CD4-positive, CD25-positive, alpha-beta regulatory T cell (primary cell): ENCODE measurements around the gene C20orf202. TPM values are rescaled to one million over a fixed set of nuclear protein-coding genes. Genes with fewer than 3 reads are reported as not detected.

Experiments used
- ATAC-seq, 2 donors: fragments of 150-1000 bp; cut with Tn5 transposase; one replicate each; pipeline ENCODE4 v1.10.0; 2021; ENCODE audit warnings: low read depth in 2 of 2, moderate number of reproducible peaks in 2 of 2, moderate library complexity in 1 of 2
- DNase-seq, 3 donors: peaks; one replicate each; pipeline versions ENCODE4 v3.0.0 to v3.0.0-alpha.2; 2012 to 2022; ENCODE audit warnings: mixed read lengths in 1 of 3
- H3K27ac ChIP-seq: one replicate; pipeline ENCODE4 v1.7.0; 2013; ENCODE audit warnings: mild to moderate bottlenecking, low read length; ENCODE audit not compliant: insufficient read depth, poor library complexity, severe bottlenecking
- H3K27me3 ChIP-seq: one replicate; pipeline ENCODE4 v1.7.0; 2013; ENCODE audit warnings: low read length; ENCODE audit not compliant: control insufficient read depth, insufficient read depth
- H3K36me3 ChIP-seq: one replicate; pipeline ENCODE4 v1.7.0; 2013; ENCODE audit warnings: mild to moderate bottlenecking, low read length, moderate library complexity; ENCODE audit not compliant: control insufficient read depth, insufficient read depth
- H3K4me1 ChIP-seq: 2 replicates; pipeline ENCODE4 v1.7.0; 2013; ENCODE audit warnings: mild to moderate bottlenecking, low read length; ENCODE audit not compliant: insufficient read depth, control insufficient read depth, poor library complexity, severe bottlenecking
- H3K4me3 ChIP-seq: one replicate; pipeline ENCODE4 v1.7.0; 2013; ENCODE audit warnings: low read depth, mild to moderate bottlenecking, low read length, moderate library complexity
- H3K9me3 ChIP-seq, 2 experiments: 1 replicate in 1 of 2; 2 replicates in 1 of 2; pipeline ENCODE4 v1.7.0; 2013; ENCODE audit warnings: low read length in 2 of 2, mild to moderate bottlenecking in 1 of 2, moderate library complexity in 1 of 2; ENCODE audit not compliant: control insufficient read depth in 2 of 2
- H3K27ac Mint-ChIP-seq, 3 donors: one replicate each; pipeline ENCODE4 v1.8.0; 2020 to 2022; ENCODE audit warnings: mild to moderate bottlenecking in 3 of 3, mixed read lengths in 3 of 3, moderate library complexity in 2 of 3
- H3K27me3 Mint-ChIP-seq: one replicate; pipeline ENCODE4 v1.8.0; 2022; ENCODE audit warnings: mild to moderate bottlenecking, mixed read lengths
- H3K36me3 Mint-ChIP-seq: one replicate; pipeline ENCODE4 v1.8.0; 2020; ENCODE audit warnings: mixed read lengths
- H3K4me1 Mint-ChIP-seq, 4 donors: one replicate each; pipeline ENCODE4 v1.8.0; 2020 to 2022; ENCODE audit warnings: mixed read lengths in 4 of 4, mild to moderate bottlenecking in 1 of 4
- H3K4me3 Mint-ChIP-seq, 4 donors: one replicate each; pipeline ENCODE4 v1.8.0; 2020 to 2022; ENCODE audit warnings: mild to moderate bottlenecking in 4 of 4, mixed read lengths in 4 of 4, moderate library complexity in 3 of 4
- H3K9me3 Mint-ChIP-seq, 7 donors: one replicate each; pipeline ENCODE4 v1.8.0; 2020 to 2022; ENCODE audit warnings: mixed read lengths in 7 of 7, mild to moderate bottlenecking in 3 of 7, moderate library complexity in 2 of 7
- polyA plus RNA-seq, 4 donors: library from polyadenylated mRNA; unstranded; fragments of 300-500 nt; fragmentation: Illumina TruSeq; gene quantifications; one replicate each; pipeline ENCODE4 v1.2.3, GENCODE V29; 2021
- total RNA-seq: library from RNA; stranded (reverse); gene quantifications from one replicate; pipeline ENCODE4 v1.2.3, GENCODE V29; 2022

Gene C20orf202
- total RNA-seq (0.39 TPM), polyA plus RNA-seq (not detected)

DNA sequence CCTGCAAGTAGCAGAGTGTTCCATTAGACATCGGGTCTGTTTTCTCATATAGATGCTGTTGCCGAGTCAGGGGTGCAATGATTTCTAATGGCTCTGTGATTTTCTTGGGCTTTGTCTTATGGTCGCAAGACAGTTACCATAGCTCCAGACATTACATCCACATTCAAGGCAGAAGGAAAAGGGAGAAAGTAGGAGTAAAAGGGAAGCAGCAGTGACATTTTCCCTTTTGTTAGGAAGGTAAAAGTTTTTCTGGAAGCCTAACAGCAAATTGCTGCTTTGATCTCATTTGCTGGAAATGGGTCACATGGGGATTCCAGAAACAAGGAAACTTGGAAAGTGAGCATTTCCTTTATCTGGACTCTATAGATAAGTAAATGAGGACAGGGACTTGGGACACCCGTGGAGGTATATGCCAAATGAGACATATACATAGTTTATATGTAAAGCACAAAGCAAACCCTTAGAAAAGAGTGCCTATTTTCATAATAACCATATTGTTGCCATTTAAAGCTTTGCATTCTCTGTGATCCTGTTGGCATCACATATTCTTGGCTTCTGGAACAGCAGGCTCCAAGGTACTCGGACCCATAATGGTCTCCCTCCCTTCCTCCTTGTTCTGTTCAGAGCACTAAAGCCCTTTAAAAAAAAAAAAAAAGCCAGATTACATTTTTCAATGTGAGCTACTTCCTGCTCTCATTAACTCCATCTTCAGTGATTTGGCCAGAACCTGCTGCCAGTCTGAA lies at the start of gene C20orf202:
C20orf202 (plus strand) TSS at position 693 of the 743 bp plus-strand sequence. CDS start 132 bp downstream, outside the sequence.
- Histone ChIP-seq H3K4me3 (no peak within 1 kb of the TSS), H3K27ac (no peak within 1 kb of the TSS), H3K27me3 (no peaks in the 10 kb centered on the region), H3K36me3 (no peaks in the 10 kb centered on the region), H3K9me3 (no peaks in the 10 kb centered on the region), H3K4me1 (no peaks in the 10 kb centered on the region)
- Mint-ChIP-seq H3K9me3 (peaks cover 0 to 2% (median 0%) of the 10 kb centered on the region in 7 donors), H3K4me3 (no peak within 1 kb of the TSS), H3K27me3 (peaks cover 14% of the 10 kb centered on the region), H3K36me3 (no peaks in the 10 kb centered on the region), H3K27ac (peak within 1 kb of the TSS in 1 of 3 donors; percentile 48), H3K4me1 (peaks cover 0 to 6% (median 4%) of the 10 kb centered on the region in 4 donors)
- no peak for DNase-seq
- no peak for ATAC-seq

DNA sequence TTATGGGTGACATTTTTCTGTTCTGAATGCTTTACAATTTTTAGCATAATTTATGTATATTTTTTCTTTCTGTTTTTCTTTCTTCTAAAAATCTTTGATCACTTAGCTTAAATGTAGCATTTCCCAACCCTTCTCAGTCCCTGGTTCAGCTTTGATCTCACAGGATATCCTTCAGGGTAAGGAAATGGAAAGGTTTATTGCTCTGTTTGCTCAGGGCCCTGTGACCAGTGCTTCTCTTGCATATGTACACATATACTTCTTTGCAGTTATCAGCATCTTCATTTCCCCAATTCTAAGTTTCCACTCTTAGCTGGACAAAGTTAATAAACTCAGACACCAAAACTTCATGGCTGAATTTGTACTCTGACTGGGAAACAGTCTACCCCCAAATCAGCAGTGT lies 49.0 kb upstream of the C20orf202 start:
- H3K4me1 Mint-ChIP-seq: peaks cover 14 to 28% (median 18%) of the 10 kb centered on the region in 4 donors
- Histone ChIP-seq H3K27ac (peak overlapping the region; percentile 28), H3K27me3 (no peaks in the 10 kb centered on the region), H3K4me1 (no peaks in the 10 kb centered on the region), H3K36me3 (peaks cover 58% of the 10 kb centered on the region), H3K9me3 (peaks cover 0 to 9% of the 10 kb centered on the region in 2 experiments), H3K4me3 (no peak overlapping the region)
- H3K4me3 Mint-ChIP-seq: no peak overlapping the region
- H3K27ac Mint-ChIP-seq: no peak overlapping the region
- H3K9me3 Mint-ChIP-seq: peaks cover 0 to 6% (median 0%) of the 10 kb centered on the region in 7 donors
- H3K27me3 Mint-ChIP-seq: no peaks in the 10 kb centered on the region
- ATAC-seq (no peak), DNase-seq (no peak)
- H3K36me3 Mint-ChIP-seq: peaks cover 56% of the 10 kb centered on the region

DNA sequence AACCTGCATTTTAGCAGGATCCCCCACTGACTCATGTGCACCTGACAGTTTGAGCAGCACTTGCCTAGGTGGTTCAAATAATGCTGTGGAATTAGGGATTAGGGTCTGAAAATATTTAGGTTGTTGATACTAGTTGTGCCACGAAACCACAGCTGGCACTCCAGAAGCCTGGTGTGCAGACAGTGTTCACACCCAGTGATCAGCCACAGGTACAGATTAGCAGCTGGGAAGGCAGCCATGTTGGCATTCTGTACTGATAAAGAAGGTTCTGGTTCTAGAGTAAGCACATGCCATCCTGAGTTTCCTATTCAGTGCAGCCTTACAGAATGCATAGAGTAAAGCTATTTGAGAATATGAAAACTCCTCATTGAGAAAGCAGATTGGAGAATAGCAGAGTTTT lies 48.6 kb upstream of the C20orf202 start:
- ATAC-seq: no peak
- peaks cover 0 to 6% (median 0%) of the 10 kb centered on the region in 7 donors for H3K9me3 Mint-ChIP-seq
- H3K36me3 ChIP-seq: peaks cover 54% of the 10 kb centered on the region
- H3K4me3 ChIP-seq: no peak overlapping the region
- H3K4me1 Mint-ChIP-seq: peaks cover 12 to 26% (median 17%) of the 10 kb centered on the region in 4 donors
- H3K4me3 Mint-ChIP-seq: no peak overlapping the region
- peaks cover 0 to 9% of the 10 kb centered on the region in 2 experiments for H3K9me3 ChIP-seq
- no peaks in the 10 kb centered on the region for H3K4me1 ChIP-seq
- no peaks in the 10 kb centered on the region for H3K27me3 Mint-ChIP-seq
- no peak overlapping the region for H3K27ac Mint-ChIP-seq
- no peaks in the 10 kb centered on the region for H3K27me3 ChIP-seq
- H3K27ac ChIP-seq: no peak overlapping the region
- no peak for DNase-seq
- peaks cover 56% of the 10 kb centered on the region for H3K36me3 Mint-ChIP-seq

DNA sequence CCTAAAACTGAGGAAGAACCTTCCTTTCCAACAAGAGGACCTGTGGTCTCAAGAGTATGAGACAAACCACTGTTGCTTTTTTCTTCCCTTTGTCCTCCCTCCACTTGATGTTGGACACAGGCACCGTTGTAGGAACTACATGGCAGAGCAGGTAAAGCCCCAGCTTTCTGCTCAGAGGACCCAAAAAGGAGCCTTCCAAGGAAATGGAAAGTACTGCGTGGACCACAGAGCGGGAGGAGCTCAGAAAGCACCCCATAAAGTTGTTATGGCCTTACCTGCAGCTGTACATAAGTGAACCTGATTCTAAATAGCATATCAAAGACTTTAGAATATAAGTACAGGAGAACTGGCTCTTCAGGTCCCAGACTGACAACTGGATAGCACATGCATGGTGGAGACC lies 47.9 kb upstream of the C20orf202 start:
- Histone ChIP-seq H3K36me3 (peaks cover 59% of the 10 kb centered on the region), H3K27ac (no peak overlapping the region), H3K27me3 (no peaks in the 10 kb centered on the region), H3K4me1 (no peaks in the 10 kb centered on the region), H3K9me3 (peaks cover 0 to 9% of the 10 kb centered on the region in 2 experiments), H3K4me3 (no peak overlapping the region)
- H3K4me3 Mint-ChIP-seq: no peak overlapping the region
- H3K4me1 Mint-ChIP-seq: peaks cover 8 to 22% (median 17%) of the 10 kb centered on the region in 4 donors
- peaks cover 56% of the 10 kb centered on the region for H3K36me3 Mint-ChIP-seq
- DNase-seq (no peak), ATAC-seq (no peak)
- peaks cover 0 to 6% (median 0%) of the 10 kb centered on the region in 7 donors for H3K9me3 Mint-ChIP-seq
- H3K27ac Mint-ChIP-seq: no peak overlapping the region
- no peaks in the 10 kb centered on the region for H3K27me3 Mint-ChIP-seq

DNA sequence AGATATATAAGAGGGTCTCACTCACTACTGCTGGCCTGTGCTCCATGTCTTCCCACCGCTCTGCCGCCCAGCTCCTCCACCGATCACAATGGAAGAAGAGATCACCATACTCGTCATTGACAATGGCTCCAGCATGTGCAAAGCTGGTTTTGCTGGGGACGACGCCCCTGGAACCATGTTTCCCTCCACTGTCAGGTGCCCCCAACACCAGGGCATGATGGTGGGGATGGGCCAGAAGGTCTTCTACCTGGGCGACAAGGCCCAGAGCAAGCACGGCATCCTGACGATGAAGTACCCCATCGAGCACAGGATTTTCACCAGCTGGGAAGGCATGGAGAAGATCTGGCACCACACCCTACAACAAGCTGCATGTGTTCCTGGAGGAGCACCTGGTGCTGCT lies 42.8 kb upstream of the C20orf202 start:
- H3K27me3 ChIP-seq: no peaks in the 10 kb centered on the region
- H3K9me3 Mint-ChIP-seq: peaks cover 0 to 6% (median 0%) of the 10 kb centered on the region in 7 donors
- H3K4me3 ChIP-seq: no peak overlapping the region
- no peak overlapping the region for H3K27ac Mint-ChIP-seq
- no peaks in the 10 kb centered on the region for H3K4me1 ChIP-seq
- H3K36me3 ChIP-seq: peaks cover 60% of the 10 kb centered on the region
- peaks cover 0 to 6% of the 10 kb centered on the region in 2 experiments for H3K9me3 ChIP-seq
- ATAC-seq (no peak), DNase-seq (no peak)
- H3K27ac ChIP-seq: no peak overlapping the region
- H3K4me3 Mint-ChIP-seq: no peak overlapping the region
- H3K36me3 Mint-ChIP-seq: peaks cover 52% of the 10 kb centered on the region
- peaks cover 0 to 5% (median 4%) of the 10 kb centered on the region in 4 donors for H3K4me1 Mint-ChIP-seq
- H3K27me3 Mint-ChIP-seq: no peaks in the 10 kb centered on the region

DNA sequence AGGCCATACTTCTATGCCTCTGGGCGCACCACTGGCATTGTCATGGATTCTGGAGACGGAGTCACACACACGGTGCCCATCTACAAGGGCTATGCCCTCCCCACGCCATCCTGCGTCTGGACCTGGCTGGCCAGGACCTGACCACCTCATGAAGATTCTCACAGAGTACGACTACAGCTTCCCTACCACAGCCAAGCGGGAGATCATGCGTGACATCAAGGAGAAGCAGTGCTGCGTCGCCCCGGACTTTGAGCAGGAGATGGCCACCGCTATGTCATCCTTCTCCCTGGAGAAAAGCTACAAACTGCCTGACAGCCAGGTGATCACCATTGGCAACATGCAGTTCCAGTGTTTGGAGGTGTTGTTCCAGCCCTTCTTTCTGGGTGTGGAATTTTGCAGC lies 42.3 kb upstream of the C20orf202 start:
- Histone ChIP-seq H3K36me3 (peaks cover 60% of the 10 kb centered on the region), H3K9me3 (peaks cover 0 to 2% of the 10 kb centered on the region in 2 experiments), H3K27me3 (no peaks in the 10 kb centered on the region), H3K4me3 (no peak overlapping the region), H3K27ac (no peak overlapping the region), H3K4me1 (no peaks in the 10 kb centered on the region)
- no peaks in the 10 kb centered on the region for H3K27me3 Mint-ChIP-seq
- DNase-seq (no peak), ATAC-seq (no peak)
- peaks cover 0 to 5% (median 4%) of the 10 kb centered on the region in 4 donors for H3K4me1 Mint-ChIP-seq
- peaks cover 0 to 2% (median 0%) of the 10 kb centered on the region in 7 donors for H3K9me3 Mint-ChIP-seq
- H3K4me3 Mint-ChIP-seq: no peak overlapping the region
- no peak overlapping the region for H3K27ac Mint-ChIP-seq
- H3K36me3 Mint-ChIP-seq: peaks cover 52% of the 10 kb centered on the region

DNA sequence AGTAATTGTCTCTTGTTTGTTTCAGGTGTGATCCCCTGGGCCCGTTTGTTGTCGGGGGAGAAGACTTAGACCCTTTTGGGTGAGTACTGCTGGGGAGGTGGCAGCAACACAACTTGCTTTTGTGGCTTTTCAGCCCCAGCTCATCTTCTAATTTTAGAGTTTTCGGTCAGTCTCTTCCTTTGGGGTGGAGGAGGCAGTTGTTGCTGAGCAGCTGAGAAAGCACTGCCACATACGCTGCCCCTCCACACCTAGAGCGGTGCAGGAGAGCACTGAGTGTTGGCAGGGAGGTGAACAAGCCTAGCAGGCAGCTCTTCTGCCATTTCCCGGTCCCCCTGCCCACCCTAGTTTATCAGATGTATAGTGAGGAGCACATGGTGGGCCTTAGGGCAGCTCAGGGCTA lies 40.1 kb upstream of the C20orf202 start:
- Mint-ChIP-seq H3K27me3 (no peaks in the 10 kb centered on the region), H3K4me1 (peaks cover 0 to 4% (median 2%) of the 10 kb centered on the region in 4 donors), H3K36me3 (peaks cover 50% of the 10 kb centered on the region), H3K4me3 (no peak overlapping the region), H3K27ac (peak overlapping the region in 1 of 3 donors; percentile 26), H3K9me3 (no peaks in the 10 kb centered on the region)
- peaks cover 73% of the 10 kb centered on the region for H3K36me3 ChIP-seq
- ATAC-seq: no peak
- H3K4me1 ChIP-seq: no peaks in the 10 kb centered on the region
- H3K9me3 ChIP-seq: no peaks in the 10 kb centered on the region
- no peaks in the 10 kb centered on the region for H3K27me3 ChIP-seq
- H3K27ac ChIP-seq: no peak overlapping the region
- no peak overlapping the region for H3K4me3 ChIP-seq
- no peak for DNase-seq

DNA sequence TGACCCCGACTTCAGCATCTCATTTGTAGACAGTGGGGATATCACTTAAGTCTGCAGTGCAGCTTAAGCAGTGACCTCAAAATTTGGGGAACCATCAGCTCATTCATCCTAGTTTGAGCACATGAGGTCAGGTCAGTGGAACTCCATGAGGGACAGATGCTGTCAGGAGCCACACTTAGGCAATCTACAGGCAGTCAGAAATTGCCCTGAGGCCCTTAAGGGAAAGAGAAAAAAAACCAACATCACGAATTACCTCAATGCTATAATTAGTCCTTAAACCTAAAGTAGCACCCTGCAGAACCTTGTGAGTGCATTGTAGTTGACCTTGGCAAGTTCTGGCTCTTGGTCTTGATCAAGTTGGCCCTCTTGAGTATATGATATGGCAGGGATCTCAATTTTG lies 39.6 kb upstream of the C20orf202 start:
- H3K27me3 ChIP-seq: no peaks in the 10 kb centered on the region
- DNase-seq: no peak
- H3K4me3 ChIP-seq: no peak overlapping the region
- H3K9me3 Mint-ChIP-seq: no peaks in the 10 kb centered on the region
- no peaks in the 10 kb centered on the region for H3K9me3 ChIP-seq
- H3K4me1 Mint-ChIP-seq: peaks cover 0 to 4% (median 1%) of the 10 kb centered on the region in 4 donors
- peaks cover 77% of the 10 kb centered on the region for H3K36me3 ChIP-seq
- no peaks in the 10 kb centered on the region for H3K4me1 ChIP-seq
- ATAC-seq: no peak
- no peak overlapping the region for H3K27ac ChIP-seq
- no peak overlapping the region for H3K4me3 Mint-ChIP-seq
- H3K36me3 Mint-ChIP-seq: peaks cover 56% of the 10 kb centered on the region
- no peak overlapping the region for H3K27ac Mint-ChIP-seq
- H3K27me3 Mint-ChIP-seq: no peaks in the 10 kb centered on the region
